Ascending aorta (tissue), 2 donors: ENCODE measurements around the gene RBM33. TPM values are rescaled to one million over a fixed set of nuclear protein-coding genes. Genes with fewer than 3 reads are reported as not detected.

Experiments used
- DNase-seq, 2 donors: peaks; one replicate each; pipeline ENCODE4 v3.0.0-alpha.2; 2019; ENCODE audit warnings: low spot score in 2 of 2
- H3K27ac ChIP-seq, 2 donors: fragments of 200-600 bp; sonication (generic); one replicate each; pipeline ENCODE4 v1.5.1; 2016 to 2017; ENCODE audit warnings: mild to moderate bottlenecking in 1 of 2
- H3K27me3 ChIP-seq: fragments of 200-600 bp; sonication (generic); one replicate; pipeline ENCODE4 v1.5.1; 2017
- H3K36me3 ChIP-seq, 2 donors: fragments of 200-600 bp; sonication (generic); one replicate each; pipeline ENCODE4 v1.5.1; 2016
- H3K4me1 ChIP-seq, 2 donors: fragments of 200-600 bp; sonication (generic); one replicate each; pipeline ENCODE4 v1.5.1; 2016 to 2017; ENCODE audit warnings: mild to moderate bottlenecking in 1 of 2
- H3K4me3 ChIP-seq, 2 donors: fragments of 200-600 bp; sonication (generic); one replicate each; pipeline ENCODE4 v1.5.1; 2016 to 2017; ENCODE audit warnings: mild to moderate bottlenecking in 1 of 2
- H3K9me3 ChIP-seq, 2 donors: fragments of 200-600 bp; sonication (generic); one replicate each; pipeline ENCODE4 v1.5.1; 2016
- intact Hi-C: fragments of 100-400 bp; cut with DNase I; formaldehyde crosslinking; loops from one replicate; pipeline ENCODE4 v1.15.1; 2023
- total RNA-seq: library from RNA; depleted of rRNA; stranded (reverse); fragments of >200 nt; gene quantifications from one replicate; pipeline ENCODE4 v1.1.0, GENCODE V29; 2016
- TF ChIP-seq, protein P1 (sequence below), 3 experiments: fragments of 200-600 bp in 2 of 3; fragments of 450-650 bp in 1 of 3; sonication (generic) in 2 of 3; IDR thresholded peaks; one replicate each; pipeline ENCODE4 v1.5.1; 2016 to 2019; ENCODE audit warnings: antibody characterized with exemption in 3 of 3, mild to moderate bottlenecking in 1 of 3, moderate library complexity in 1 of 3

The RBM33 gene
- total RNA-seq, 1 donor from 2014 or later: 44.2 TPM

DNA sequence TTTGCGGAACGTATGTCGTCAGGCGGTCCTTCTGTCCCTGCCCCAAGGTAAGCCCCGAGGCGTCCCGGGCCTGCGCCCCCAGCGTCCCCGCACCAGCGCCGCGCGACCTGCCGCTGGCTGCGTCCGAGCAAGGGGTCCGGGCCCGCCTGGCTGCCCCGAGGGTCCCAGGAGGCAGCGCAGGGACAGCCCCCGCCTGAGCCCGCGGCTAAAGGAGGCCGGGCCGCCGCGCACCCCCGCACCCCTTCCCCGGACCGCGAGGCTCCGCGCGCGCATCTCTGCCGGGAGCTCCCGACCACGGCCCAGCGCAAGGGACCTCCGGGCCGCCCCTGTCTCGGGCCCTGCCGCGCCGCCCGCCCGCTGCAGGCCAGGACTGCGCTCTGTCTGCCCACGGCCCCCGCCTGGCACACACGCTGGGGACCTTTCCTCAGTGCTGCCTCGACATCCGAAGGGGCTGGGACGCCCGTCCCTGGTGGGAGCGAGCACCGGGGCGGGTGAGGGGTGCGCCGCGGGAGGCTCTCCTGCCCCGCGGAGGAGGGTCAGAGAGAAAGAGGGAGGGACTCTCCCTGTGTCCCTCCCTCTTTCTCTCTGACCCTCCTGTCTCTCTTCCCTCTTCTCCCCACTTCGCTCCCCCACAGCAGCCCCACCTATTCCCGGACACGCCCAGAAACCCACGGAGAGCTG, 142.8 kb downstream of the RBM33 start:
- Histone ChIP-seq H3K27me3 (no peaks in the 10 kb centered on the region), H3K27ac (no peak overlapping the region), H3K9me3 (no peaks in the 10 kb centered on the region), H3K4me3 (peak overlapping the region; percentile 31 to 39), H3K4me1 (peaks cover 0 to 3% of the 10 kb centered on the region in 2 donors), H3K36me3 (peaks cover 8 to 15% of the 10 kb centered on the region in 2 donors)
- TF ChIP-seq, protein P1, sequence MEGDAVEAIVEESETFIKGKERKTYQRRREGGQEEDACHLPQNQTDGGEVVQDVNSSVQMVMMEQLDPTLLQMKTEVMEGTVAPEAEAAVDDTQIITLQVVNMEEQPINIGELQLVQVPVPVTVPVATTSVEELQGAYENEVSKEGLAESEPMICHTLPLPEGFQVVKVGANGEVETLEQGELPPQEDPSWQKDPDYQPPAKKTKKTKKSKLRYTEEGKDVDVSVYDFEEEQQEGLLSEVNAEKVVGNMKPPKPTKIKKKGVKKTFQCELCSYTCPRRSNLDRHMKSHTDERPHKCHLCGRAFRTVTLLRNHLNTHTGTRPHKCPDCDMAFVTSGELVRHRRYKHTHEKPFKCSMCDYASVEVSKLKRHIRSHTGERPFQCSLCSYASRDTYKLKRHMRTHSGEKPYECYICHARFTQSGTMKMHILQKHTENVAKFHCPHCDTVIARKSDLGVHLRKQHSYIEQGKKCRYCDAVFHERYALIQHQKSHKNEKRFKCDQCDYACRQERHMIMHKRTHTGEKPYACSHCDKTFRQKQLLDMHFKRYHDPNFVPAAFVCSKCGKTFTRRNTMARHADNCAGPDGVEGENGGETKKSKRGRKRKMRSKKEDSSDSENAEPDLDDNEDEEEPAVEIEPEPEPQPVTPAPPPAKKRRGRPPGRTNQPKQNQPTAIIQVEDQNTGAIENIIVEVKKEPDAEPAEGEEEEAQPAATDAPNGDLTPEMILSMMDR (IDR thresholded peaks at IDR 0.05): no peak
- DNase-seq: no peak
- intact Hi-C loops: no loop called here

DNA sequence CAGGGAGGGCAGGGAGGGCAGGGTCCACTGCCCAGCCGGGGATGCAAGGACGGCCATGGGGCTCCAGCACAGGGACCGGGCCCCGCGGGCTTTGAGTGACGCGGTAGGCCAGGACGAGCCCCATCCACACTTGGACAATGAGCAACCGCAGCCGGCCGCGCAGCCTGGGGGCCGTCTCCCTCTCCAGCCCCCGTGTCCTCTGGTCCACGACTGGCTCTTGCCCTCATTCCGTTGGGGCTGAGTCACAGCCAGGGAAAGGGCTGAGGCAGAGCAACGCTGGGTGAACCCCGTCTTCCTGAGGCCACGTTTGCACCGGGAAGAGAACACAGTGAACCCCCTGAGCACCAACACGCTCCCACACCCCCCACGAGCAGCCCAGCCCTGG, 144.1 kb downstream of the RBM33 start:
- H3K4me3 ChIP-seq: no peak overlapping the region
- intact Hi-C loops: no loop called here

DNA sequence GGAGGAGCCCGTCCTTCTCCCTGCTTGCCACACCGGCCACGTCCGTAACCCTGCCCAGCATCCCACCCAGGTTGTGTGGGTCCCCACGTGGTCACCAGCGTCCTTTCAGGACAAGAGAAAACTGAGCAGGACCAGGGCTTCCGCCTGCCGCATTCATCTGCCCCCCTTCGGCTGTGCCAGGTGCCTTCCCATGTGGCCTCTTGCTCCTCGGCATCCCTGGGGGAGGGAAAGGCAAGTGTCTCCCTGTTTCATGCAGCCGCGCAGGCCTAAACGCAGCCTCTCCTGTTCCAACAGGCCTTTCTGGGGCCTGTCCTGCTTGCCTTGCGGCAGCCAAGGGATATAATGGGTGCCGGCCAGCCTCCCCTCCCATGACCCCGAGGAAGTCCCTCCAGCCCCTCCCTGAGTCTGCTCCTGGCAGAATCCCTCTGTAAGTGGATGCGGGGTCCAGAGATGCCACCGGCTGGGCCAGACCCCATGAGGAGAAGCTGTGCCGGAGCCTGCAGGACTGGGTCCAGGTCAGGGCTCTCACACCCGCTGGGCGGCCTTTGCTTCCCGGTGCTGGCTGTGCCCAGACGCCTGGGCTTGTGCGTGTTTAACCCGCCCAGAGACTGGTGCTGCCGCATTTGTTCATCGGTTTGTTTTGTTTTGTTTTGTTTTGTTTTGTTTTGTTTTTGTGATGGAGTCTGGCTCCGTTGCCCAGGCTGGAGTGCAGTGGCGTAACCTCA, 144.7 kb downstream of the RBM33 start:
- Histone ChIP-seq H3K36me3 (peaks cover 1 to 2% of the 10 kb centered on the region in 2 donors), H3K9me3 (no peaks in the 10 kb centered on the region), H3K4me3 (no peak overlapping the region), H3K4me1 (peaks cover 0 to 3% of the 10 kb centered on the region in 2 donors), H3K27ac (no peak overlapping the region), H3K27me3 (no peaks in the 10 kb centered on the region)
- intact Hi-C loops: no loop called here
- no peak for DNase-seq
- TF ChIP-seq, protein P1 (IDR thresholded peaks at IDR 0.05): no peak

More for the DNA sequence above, 144.1 kb downstream of the RBM33 start:
- H3K36me3 ChIP-seq: peaks cover 3 to 6% of the 10 kb centered on the region in 2 donors
- no peaks in the 10 kb centered on the region for H3K27me3 ChIP-seq
- TF ChIP-seq, protein P1 (IDR thresholded peaks at IDR 0.05): no peak
- H3K4me1 ChIP-seq: peaks cover 0 to 3% of the 10 kb centered on the region in 2 donors
- no peaks in the 10 kb centered on the region for H3K9me3 ChIP-seq
- DNase-seq: no peak
- no peak overlapping the region for H3K27ac ChIP-seq

DNA sequence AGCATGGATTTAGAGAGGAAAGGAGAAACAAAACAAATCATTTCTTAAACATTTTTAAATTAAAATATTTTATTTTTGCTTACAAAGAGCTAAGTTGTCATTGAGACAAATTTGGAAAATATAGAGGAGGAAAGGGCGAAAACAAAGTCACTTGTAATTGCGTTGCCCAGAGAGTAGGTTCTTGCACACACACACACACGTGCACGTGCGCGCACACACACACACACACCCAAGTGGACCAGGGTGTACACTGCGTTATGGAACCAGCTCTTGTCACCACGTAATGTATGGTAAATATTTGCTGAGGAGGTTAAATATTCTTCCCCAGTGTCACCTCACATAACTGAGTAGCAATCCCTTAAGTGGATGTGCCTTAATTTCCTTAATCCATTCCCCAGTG, 146.2 kb downstream of the RBM33 start:
- H3K4me3 ChIP-seq: no peak overlapping the region
- DNase-seq: no peak
- H3K4me1 ChIP-seq: peaks cover 0 to 3% of the 10 kb centered on the region in 2 donors
- no peaks in the 10 kb centered on the region for H3K27me3 ChIP-seq
- H3K36me3 ChIP-seq: no peaks in the 10 kb centered on the region
- H3K9me3 ChIP-seq: no peaks in the 10 kb centered on the region
- intact Hi-C loops: no loop called here
- H3K27ac ChIP-seq: no peak overlapping the region
- TF ChIP-seq, protein P1 (IDR thresholded peaks at IDR 0.05): no peak

DNA sequence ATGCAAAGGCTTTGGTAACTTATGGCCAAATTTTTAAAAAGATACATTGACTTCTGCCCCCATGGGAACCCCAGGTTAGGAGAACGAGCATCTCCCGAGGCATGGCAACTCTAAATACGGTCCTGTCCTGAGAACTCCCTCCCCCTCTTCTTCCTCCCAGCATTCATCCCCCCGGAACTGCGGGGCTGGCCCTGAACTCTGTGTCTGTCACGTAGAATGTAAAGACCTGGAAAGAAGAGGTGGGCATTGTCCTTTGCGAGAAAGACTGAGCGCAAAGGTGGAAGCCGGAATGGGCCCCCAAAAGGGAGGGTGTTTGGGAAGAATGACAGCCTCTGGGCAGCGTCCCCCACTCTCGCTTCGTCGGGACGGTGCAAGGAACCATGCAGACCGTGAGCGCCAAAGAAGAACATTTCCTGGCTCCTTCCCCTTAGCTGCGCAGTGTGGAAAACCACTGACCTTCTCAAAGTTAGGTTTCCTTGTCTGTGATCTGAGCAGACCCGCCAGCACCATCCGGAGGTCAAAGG, 146.8 kb downstream of the RBM33 start:
- Histone ChIP-seq H3K27ac (no peak overlapping the region), H3K36me3 (no peaks in the 10 kb centered on the region), H3K4me1 (peaks cover 0 to 3% of the 10 kb centered on the region in 2 donors), H3K27me3 (no peaks in the 10 kb centered on the region), H3K4me3 (no peak overlapping the region), H3K9me3 (no peaks in the 10 kb centered on the region)
- intact Hi-C loops: no loop called here
- no peak for DNase-seq
- TF ChIP-seq, protein P1 (IDR thresholded peaks at IDR 0.05): no peak
